GM13977 (cell line): Measurements from ENCODE around the gene KRT75.
"Not testable (repeated sequence)": the region's sequence is repeated elsewhere in the genome, so short reads cannot be mapped to it uniquely, and the experiment has no call there.

Experiments used
- DNase-seq: peaks from one replicate; pipeline ENCODE4 v3.0.0; 2012; ENCODE audit warnings: low spot score
- CTCF ChIP-seq: IDR thresholded peaks from 2 replicates; pipeline ENCODE4 v1.5.1; 2012; ENCODE audit warnings: mild to moderate bottlenecking, control low read depth; ENCODE audit not compliant: insufficient read depth; ENCODE audit errors: extremely low read depth, missing control alignments
- in situ Hi-C: fragments of 300-500 bp; cut with MboI; formaldehyde crosslinking; loops from one replicate; pipeline ENCODE4 v1.12.0; 2022; ENCODE audit warnings: low sequenced_read_pairs, low pct_unique_long_range_greater_than_20kb, mixed read lengths, inconsistent platforms; ENCODE audit not compliant: unreplicated experiment

KRT75 gene

GRCh38 chr12:52411815-52412214 is 22.4 kb downstream of the KRT75 start:
- no peak for DNase-seq
- no peak for TF ChIP-seq CTCF
- in situ Hi-C loops = no loop called here

- DNase-seq, in situ Hi-C loops: not testable (repeated sequence)
Measured at GRCh38 chr12:52410589-52411248, 23.5 kb downstream of the KRT75 start.

GRCh38 chr12:52407918-52408317 is 26.3 kb downstream of the KRT75 start:
- TF ChIP-seq CTCF = no peak
- DNase-seq = no peak
- in situ Hi-C loops = no loop called here

- no peak for TF ChIP-seq CTCF
- in situ Hi-C loops = no loop called here
- no peak for DNase-seq
Measured at GRCh38 chr12:52405922-52406385, 28.2 kb downstream of the KRT75 start, which contains the start of gene KRT82. KRT82 (minus strand) TSS chr12:52406335; CDS start chr12:52406277, 58 bp downstream.

- no peak for DNase-seq
- no peak for TF ChIP-seq CTCF
- in situ Hi-C loops = no loop called here
Measured at GRCh38 chr12:52404951-52405350, 29.2 kb downstream of the KRT75 start.

GRCh38 chr12:52403561-52403960 is 30.6 kb downstream of the KRT75 start:
- in situ Hi-C loops = no loop called here
- no peak for TF ChIP-seq CTCF
- no peak for DNase-seq

GRCh38 chr12:52402873-52403540 is 31.2 kb downstream of the KRT75 start:
- no peak for DNase-seq
- in situ Hi-C loops = no loop called here
- no peak for TF ChIP-seq CTCF
